AG20443 (cell line): Measurements from ENCODE around the gene SPTLC3.
A peak's percentile ranks its signal among the peaks of the same experiment; 100 is the strongest.

Experiments
- DNase-seq: peaks from one replicate; pipeline ENCODE4 v3.0.0; 2012; ENCODE audit warnings: low spot score, mixed read lengths

The SPTLC3 gene

DNA sequence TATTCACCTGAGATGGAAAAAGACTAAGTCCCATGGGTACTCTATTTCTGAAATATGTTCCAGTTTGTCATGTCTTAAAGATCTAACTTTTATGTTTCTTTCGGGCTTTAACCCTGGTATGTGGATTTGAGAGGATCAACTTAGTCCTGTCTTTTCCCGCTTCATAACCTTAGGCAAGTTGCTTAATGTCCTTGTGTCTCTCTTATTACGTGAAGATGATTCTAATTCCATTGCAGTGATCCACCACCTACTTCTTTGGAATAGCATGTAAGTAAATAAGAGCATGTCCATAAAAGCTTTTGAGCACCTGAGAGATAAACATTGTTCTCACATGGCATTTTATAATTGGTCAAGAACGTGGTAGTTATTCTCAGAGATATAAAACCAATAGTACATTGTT is 23.0 kb downstream of the SPTLC3 start:
- DNase-seq, result no peak

GRCh38 chr20:13034115-13034514 is 25.3 kb downstream of the SPTLC3 start:
- no peak for DNase-seq

GRCh38 chr20:13034936-13035335 is 26.2 kb downstream of the SPTLC3 start:
- DNase-seq, result no peak

- DNase-seq, result no peak
Measured at GRCh38 chr20:13035399-13036152, 26.8 kb downstream of the SPTLC3 start.

DNA sequence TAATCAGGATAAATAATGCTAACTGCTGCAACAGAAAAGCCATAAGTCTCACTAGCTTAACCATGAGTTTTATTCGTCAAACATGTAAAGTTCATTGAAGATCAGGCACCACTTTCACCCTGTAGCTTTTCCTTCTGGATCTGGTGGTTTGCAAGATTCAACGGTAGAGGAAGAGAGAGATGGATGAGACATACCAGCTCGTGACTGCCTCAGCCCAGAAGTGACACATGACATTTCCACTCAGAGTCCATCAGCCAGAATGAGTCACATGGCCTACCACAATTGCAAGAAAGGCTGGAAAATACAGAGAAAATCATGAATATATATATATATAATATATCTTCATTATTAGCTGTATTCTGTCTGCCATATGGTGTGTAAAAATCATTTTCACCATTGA is 29.0 kb downstream of the SPTLC3 start:
- peak; percentile 11 for DNase-seq

- DNase-seq, result no peak
Measured at GRCh38 chr20:13041574-13042457, 33.0 kb downstream of the SPTLC3 start.

- no peak for DNase-seq
Measured at GRCh38 chr20:13042458-13042794, 33.7 kb downstream of the SPTLC3 start.

- DNase-seq, result no peak
Measured at GRCh38 chr20:13046409-13046808, 37.6 kb downstream of the SPTLC3 start.

- no peak for DNase-seq
Measured at GRCh38 chr20:13054011-13054410, 45.2 kb downstream of the SPTLC3 start.

- no peak for DNase-seq
Measured at GRCh38 chr20:13058666-13059389, 50.1 kb downstream of the SPTLC3 start.

DNA sequence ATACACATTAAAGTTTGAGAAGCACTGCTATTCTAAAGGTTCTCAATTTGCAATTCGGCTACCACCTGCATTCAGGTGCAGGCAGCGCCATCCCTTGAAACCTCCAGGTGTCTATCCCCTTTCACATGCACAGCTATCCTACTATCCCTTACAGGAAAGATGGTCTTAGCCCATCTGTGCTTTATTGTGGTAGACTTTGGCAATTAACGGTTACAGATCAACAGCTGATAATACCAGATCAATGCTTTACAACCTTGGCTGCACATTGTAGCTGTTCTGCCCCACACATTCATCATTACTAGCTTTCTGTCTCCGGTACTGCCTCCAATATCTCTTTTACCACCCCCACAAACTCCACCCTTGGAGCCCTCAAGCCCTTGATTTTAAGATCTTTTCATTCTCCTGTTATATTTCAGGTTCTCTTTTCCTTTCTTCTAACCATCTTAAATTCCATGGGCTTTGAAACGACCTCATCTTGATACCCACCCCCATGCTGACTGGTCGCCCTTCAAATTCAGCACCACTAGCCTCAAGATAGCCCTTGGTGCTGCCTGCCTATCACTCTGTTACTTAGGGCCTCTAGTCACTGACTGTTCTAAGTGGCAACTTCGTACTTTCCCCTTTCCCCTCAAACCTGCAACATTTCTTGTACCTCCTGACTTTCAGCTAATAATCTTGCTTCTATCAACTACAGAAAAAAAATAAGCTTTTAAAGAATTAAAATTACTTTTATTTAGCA is 50.8 kb downstream of the SPTLC3 start:
- DNase-seq, result no peak

GRCh38 chr20:13060327-13060726 is 51.6 kb downstream of the SPTLC3 start:
- no peak for DNase-seq

DNA sequence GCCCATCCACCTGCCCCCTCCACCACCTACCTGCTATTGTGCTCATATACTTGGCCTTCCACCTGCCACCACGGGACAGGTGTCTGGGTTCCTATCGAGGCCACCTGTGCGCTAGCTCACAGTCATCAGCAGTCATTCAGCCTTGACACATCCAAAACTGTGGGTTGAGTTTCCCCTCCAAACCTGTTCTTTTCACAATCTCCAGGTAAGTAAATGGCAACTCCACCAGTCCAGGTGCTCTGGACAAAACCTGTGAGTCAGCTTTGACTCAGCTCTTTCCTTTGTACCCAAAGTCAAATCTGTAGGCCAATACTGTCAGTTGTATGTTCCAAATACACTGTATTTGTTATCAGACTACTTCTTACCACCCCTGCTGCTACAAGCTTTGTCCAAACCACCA is 52.6 kb downstream of the SPTLC3 start:
- no peak for DNase-seq

GRCh38 chr20:13062789-13063188 is 54.0 kb downstream of the SPTLC3 start:
- no peak for DNase-seq

DNA sequence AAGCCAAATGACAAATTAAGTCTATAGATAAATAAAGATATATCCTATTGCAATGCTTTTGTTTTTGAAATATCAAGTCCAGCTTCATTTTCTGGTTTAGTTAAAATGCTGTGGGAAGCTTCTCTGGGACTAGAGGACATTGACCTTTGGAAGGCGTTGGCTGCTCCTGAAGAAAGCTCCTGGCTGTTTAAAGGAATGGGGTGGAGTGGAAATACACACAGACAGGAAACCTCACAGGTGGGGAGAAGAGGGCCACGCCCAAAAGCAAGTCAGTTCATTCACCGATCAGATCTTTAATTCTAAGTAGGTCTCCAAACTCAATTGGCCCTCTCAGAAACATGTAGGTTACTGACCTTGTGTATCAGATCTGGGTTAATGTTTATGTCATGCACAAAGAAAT is 59.6 kb downstream of the SPTLC3 start:
- no peak for DNase-seq

- no peak for DNase-seq
Measured at GRCh38 chr20:13081877-13082276, 73.1 kb downstream of the SPTLC3 start.

GRCh38 chr20:13082378-13082777 is 73.6 kb downstream of the SPTLC3 start:
- DNase-seq, result no peak

DNA sequence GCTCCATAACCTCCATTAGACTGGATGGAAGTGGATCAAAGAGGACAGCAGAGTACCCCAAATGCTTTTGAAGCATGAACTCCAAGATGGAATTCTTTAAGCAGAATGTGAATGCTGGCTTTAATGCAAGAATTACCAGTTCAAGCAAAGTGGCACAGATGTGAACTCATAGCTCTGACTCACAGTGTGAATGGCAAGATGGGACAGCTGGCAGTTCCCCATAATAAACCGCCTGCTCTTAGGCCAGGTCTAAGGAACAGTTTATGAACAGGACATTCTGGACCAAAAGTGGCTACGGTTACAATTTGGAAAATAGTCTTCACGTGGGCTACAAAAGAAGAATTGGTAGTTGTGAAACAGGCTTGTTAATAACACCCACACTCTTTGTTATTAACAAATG is 76.5 kb downstream of the SPTLC3 start:
- no peak for DNase-seq

DNA sequence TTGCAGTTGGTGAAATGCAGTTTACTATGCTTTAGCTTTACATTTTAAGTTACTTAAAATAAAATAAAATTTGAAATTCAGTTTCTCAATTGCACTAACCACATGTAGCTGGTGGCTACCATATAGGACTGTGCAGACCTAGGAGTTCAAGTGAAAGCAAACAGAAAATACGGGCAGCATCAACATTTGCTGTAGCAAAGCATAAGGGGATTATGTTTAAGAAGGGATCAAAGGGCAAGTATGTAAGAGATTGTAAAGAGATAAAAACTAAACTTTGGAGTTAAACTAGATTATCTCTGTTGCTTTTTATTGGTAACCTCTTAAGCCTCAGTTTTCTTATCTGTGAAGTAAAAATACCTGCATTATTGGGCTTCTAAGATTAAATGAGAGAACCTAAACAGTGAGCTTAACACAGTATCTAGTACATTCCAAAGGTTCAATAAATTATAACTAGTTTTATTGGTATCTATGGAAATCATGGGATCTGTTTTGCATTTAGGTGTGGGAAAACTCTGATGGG is 81.2 kb downstream of the SPTLC3 start:
- no peak for DNase-seq

- DNase-seq, result no peak
Measured at GRCh38 chr20:13092111-13092510, 83.3 kb downstream of the SPTLC3 start.

GRCh38 chr20:13094976-13095375 is 86.2 kb downstream of the SPTLC3 start:
- DNase-seq, result no peak
